ENCODE results near the gene SUSD4.

- TF ChIP-seq CEBPB (IDR thresholded peaks at IDR 0.05; ENCODE audit: low read depth, low read length) (no peak), POLR2AphosphoS5 (IDR thresholded peaks at IDR 0.05; ENCODE audit: low read depth, low read length) (no peak), CTCF (IDR thresholded peaks at IDR 0.05; ENCODE audit: control extremely low read depth in 1 of 3, insufficient read depth in 1 of 3, low read depth in 1 of 3, low read length in 3 of 3) (no peak), EP300 (IDR thresholded peaks at IDR 0.05; ENCODE audit: borderline replicate concordance in 1 of 2, low read depth in 2 of 2, low read length in 2 of 2) (no peak), SUZ12 (IDR thresholded peaks at IDR 0.05; ENCODE audit: low read length) (no peak), USF2 (IDR thresholded peaks at IDR 0.05; ENCODE audit: low read length) (no peak), POLR2A (IDR thresholded peaks at IDR 0.05; ENCODE audit: control extremely low read depth in 1 of 2, low read depth in 2 of 2, low read length in 2 of 2) (no peak), EZH2 (IDR thresholded peaks at IDR 0.05; ENCODE audit: low read depth, low read length, severe bottlenecking) (no peak), JUN (IDR thresholded peaks at IDR 0.05; ENCODE audit: low read depth, low read length) (no peak), CBX8 (IDR thresholded peaks at IDR 0.05; ENCODE audit: borderline replicate concordance, low read depth, low read length) (no peak), ATF2 (IDR thresholded peaks at IDR 0.05; ENCODE audit: low read length) (no peak), EGR1 (IDR thresholded peaks at IDR 0.05; ENCODE audit: borderline replicate concordance, low read depth, low read length) (no peak), FOSL1 (IDR thresholded peaks at IDR 0.05; ENCODE audit: insufficient read depth, low read depth, low read length) (no peak), TAF1 (IDR thresholded peaks at IDR 0.05; ENCODE audit: low read depth, low read length) (no peak)
Observed at GRCh38 chr1:223201967-223202366, 162.0 kb downstream of the SUSD4 start.

Measured in H1 (cell line).